Measurements from ENCODE around the gene UBA52. TPM values are rescaled to one million over a fixed set of nuclear protein-coding genes. Genes with fewer than 3 reads are reported as not detected.
A peak's percentile ranks its signal among the peaks of the same experiment; 100 is the strongest.

The UBA52 gene
- total RNA-seq, 4 donors from 2014 or later: 371 to 644 (median 574) TPM

GRCh38 chr19:18562086-18562485, 9.6 kb upstream of the UBA52 start:
- ATAC-seq: no peak
- TF ChIP-seq EP300 (IDR thresholded peaks at IDR 0.05) (no peak), POLR2A (IDR thresholded peaks at IDR 0.05) (no peak), CTCF (IDR thresholded peaks at IDR 0.05) (no peak), POLR2AphosphoS5 (IDR thresholded peaks at IDR 0.05) (no peak)

DNA sequence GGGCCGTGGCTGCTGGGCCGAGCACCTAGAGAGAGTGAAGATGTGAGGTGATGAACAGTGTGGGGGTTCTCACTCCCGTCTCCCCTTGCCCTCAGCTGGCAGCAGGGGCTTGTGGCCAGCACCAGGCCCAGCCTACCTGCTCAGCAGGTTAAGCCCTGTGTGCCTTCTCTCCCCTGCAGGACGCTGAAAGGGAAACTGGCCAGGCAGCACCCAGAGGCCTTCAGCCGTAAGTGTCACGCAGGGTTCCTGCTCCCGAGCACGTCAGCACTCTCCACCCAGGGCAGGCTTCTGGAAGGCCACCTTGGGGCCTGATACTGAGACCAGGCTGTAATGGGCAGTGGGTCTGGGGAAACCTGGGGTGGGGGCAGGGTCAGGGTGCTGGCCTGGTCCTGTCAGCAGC, 4.7 kb upstream of the UBA52 start:
- TF ChIP-seq POLR2AphosphoS5 (IDR thresholded peaks at IDR 0.05) (no peak), CTCF (IDR thresholded peaks at IDR 0.05) (no peak)
- no peaks in the 10 kb centered on the region for H3K9me3 ChIP-seq
- peaks cover 0 to 80% of the 10 kb centered on the region in 2 donors for H3K36me3 ChIP-seq
- H3K4me1 ChIP-seq: peaks cover 0 to 15% (median 3%) of the 10 kb centered on the region in 3 donors
- no peaks in the 10 kb centered on the region for H3K27me3 ChIP-seq
- no peak overlapping the region for H3K27ac ChIP-seq
- 80% methylated on average over 1 to 2 of the region's 8 CpGs for WGBS, 2 donors (ENCODE audit: low coverage in 1 of 2)
- H3K4me3 ChIP-seq: no peak overlapping the region
- no peak for ATAC-seq

More at GRCh38 chr19:18562086-18562485, 9.6 kb upstream of the UBA52 start:
- peaks cover 0 to 56% of the 10 kb centered on the region in 2 donors for H3K36me3 ChIP-seq
- 37 to 70% methylated on average over 2 to 7 of the region's 14 CpGs for WGBS, 2 donors (ENCODE audit: low coverage in 1 of 2)
- H3K9me3 ChIP-seq: no peaks in the 10 kb centered on the region
- H3K4me1 ChIP-seq: peaks cover 0 to 40% (median 9%) of the 10 kb centered on the region in 3 donors
- peak overlapping the region in 3 of 4 donors; percentile 55 to 68 (median 62) for H3K27ac ChIP-seq
- H3K4me3 ChIP-seq: no peak overlapping the region
- no peaks in the 10 kb centered on the region for H3K27me3 ChIP-seq

- H3K4me3 ChIP-seq: no peak overlapping the region
- 85 to 100% methylated on average over 1 to 2 of the region's 15 CpGs for WGBS, 2 donors (ENCODE audit: low coverage in 1 of 2)
- no peaks in the 10 kb centered on the region for H3K9me3 ChIP-seq
- peaks cover 4 to 22% (median 12%) of the 10 kb centered on the region in 3 donors for H3K4me1 ChIP-seq
- no peak overlapping the region for H3K27ac ChIP-seq
- TF ChIP-seq CTCF (IDR thresholded peaks at IDR 0.05) (no peak), EP300 (IDR thresholded peaks at IDR 0.05) (no peak), POLR2AphosphoS5 (IDR thresholded peaks at IDR 0.05) (no peak), POLR2A (IDR thresholded peaks at IDR 0.05) (no peak)
- H3K27me3 ChIP-seq: no peaks in the 10 kb centered on the region
- no peak for ATAC-seq
- H3K36me3 ChIP-seq: peaks cover 0 to 69% of the 10 kb centered on the region in 2 donors
Measured at GRCh38 chr19:18568367-18568766, 3.3 kb upstream of the UBA52 start.

DNA sequence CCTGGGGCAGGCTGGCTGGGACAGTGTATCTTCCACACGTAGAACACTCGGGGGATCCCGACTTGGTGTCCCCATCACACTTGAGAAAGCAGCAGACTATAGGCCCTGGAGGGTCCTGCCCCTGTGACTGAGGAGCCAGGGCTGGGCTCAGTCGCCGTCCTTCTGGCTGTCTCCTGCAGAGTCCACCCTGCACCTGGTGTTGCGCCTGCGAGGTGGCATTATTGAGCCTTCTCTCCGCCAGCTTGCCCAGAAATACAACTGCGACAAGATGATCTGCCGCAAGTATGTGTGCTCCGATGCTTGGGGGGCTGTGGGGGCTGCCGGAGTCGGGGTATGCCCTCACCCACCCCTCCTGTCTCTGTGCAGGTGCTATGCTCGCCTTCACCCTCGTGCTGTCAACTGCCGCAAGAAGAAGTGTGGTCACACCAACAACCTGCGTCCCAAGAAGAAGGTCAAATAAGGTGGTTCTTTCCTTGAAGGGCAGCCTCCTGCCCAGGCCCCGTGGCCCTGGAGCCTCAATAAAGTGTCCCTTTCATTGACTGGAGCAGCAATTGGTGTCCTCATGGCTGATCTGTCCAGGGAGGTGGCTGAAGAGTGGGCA, 3.1 kb downstream of the UBA52 start:
- no peak for ATAC-seq
- no peak for TF ChIP-seq POLR2AphosphoS5 (IDR thresholded peaks at IDR 0.05)
- no peak for TF ChIP-seq POLR2A (IDR thresholded peaks at IDR 0.05)
- TF ChIP-seq EP300 (IDR thresholded peaks at IDR 0.05): no peak
- no peak for TF ChIP-seq CTCF (IDR thresholded peaks at IDR 0.05)
- Histone ChIP-seq H3K27ac (no peak overlapping the region), H3K9me3 (no peaks in the 10 kb centered on the region), H3K4me1 (peaks cover 4 to 34% (median 15%) of the 10 kb centered on the region in 3 donors), H3K27me3 (no peaks in the 10 kb centered on the region), H3K36me3 (peaks cover 0 to 57% of the 10 kb centered on the region in 2 donors), H3K4me3 (no peak overlapping the region)
- WGBS, 2 donors (ENCODE audit: low coverage in 1 of 2): 100% methylated on average over 3 of the region's 18 CpGs; no CpG with 5 or more reads in 1 of the 2 donors

- no peak for TF ChIP-seq POLR2AphosphoS5 (IDR thresholded peaks at IDR 0.05)
- no peak for TF ChIP-seq POLR2A (IDR thresholded peaks at IDR 0.05)
- TF ChIP-seq EP300 (IDR thresholded peaks at IDR 0.05): no peak
- no peak for TF ChIP-seq CTCF (IDR thresholded peaks at IDR 0.05)
- peaks cover 0 to 56% of the 10 kb centered on the region in 2 donors for H3K36me3 ChIP-seq
Measured at GRCh38 chr19:18576383-18576782, 4.7 kb downstream of the UBA52 start.

More at GRCh38 chr19:18576383-18576782, 4.7 kb downstream of the UBA52 start:
- no peak overlapping the region for H3K4me3 ChIP-seq
- no peak overlapping the region for H3K27ac ChIP-seq
- peaks cover 4 to 26% (median 12%) of the 10 kb centered on the region in 3 donors for H3K4me1 ChIP-seq
- 93 to 100% methylated on average over 4 to 7 of the region's 8 CpGs for WGBS, 2 donors (ENCODE audit: low coverage in 1 of 2)
- ATAC-seq: no peak
- no peaks in the 10 kb centered on the region for H3K27me3 ChIP-seq
- no peaks in the 10 kb centered on the region for H3K9me3 ChIP-seq

All from gastroesophageal sphincter (tissue), 4 donors.